GM21423 (cell line): ENCODE measurements around the gene LRFN2.

Source experiments
- ATAC-seq: cut with Tn5 transposase; IDR thresholded peaks from one replicate; pipeline ENCODE4 v1.9.1; 2021; ENCODE audit warnings: mild to moderate bottlenecking, moderate library complexity; ENCODE audit not compliant: unreplicated experiment

LRFN2 gene

DNA sequence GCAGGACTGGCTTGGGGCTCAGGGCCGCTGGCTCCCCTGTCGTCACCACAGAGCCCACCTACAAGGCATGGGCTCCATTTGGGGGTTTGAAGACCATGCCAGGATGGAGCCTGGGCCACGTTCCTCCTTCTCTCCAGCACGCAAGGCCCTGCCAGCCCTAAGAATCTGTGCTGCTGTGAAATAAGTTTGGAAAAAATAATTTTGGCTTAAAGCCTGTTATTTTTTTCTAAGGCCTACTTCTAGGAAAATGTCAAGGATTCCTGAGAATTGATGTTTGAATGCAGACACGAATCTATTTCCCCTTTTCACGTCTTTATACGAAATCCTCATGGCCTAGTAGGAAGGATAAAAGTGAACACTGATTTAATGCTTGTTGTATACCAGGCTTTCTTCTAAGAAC lies 107.5 kb downstream of the LRFN2 start:
- no peak for ATAC-seq

DNA sequence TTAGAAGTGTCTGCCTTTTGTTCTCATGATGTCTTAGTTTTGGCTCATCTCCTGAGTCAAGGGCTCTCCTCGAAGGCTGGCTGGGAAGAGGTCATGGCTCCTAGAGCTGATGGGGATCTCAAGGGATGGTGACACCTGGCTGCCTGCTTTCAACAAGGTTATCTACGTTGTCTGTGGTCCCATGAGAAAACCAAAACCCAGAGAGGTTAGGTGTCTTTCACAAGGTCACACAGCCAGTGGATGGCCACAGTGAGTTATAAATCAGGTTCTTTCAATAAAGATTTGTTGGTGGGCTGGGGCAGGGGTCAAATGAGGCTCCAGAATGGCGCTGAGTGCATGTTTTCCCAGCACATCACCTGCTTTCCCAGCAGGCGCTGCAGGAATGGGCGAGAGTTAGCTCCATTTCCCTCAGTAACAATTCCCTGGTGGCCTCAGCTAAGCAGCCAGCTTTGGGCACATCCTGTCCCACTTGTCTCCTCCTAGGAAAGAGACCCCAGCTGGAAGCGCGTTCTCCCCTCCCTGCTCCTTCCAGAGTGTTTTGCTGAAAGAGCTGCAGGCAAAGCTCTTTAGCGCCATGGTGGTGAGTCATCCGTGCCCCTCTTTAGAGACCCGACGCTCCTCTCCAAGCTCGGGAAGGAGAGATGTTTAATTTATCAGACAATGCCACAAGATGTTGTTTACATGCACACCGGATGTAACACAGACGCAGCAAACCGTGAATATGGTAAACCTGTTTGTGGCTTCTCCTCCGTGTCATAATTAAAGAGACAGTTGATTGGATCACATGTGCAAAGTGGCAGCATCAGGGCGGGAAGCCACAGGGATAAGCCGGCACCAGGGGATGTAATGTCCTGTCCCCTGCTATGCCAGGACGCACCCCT lies 109.7 kb downstream of the LRFN2 start:
- no peak for ATAC-seq

DNA sequence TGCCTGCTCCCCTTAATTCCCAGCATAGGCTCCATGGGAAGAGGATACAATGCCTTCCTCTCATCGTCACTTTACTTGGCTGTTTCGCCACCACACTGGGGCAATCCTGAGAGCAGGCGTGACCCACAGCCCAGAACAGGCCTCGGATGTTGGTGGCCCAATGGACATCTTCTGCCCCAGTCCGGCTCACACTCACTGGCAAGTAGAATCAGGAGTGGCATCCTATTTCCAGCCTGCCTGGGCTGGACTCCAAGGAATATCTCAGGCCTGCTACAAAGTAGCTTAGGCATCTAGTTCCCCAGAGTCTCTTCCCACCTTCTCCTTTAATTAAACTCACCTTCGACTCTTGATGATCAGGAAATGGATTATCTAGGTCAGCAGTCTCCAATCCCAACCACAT lies 110.5 kb downstream of the LRFN2 start:
- no peak for ATAC-seq

DNA sequence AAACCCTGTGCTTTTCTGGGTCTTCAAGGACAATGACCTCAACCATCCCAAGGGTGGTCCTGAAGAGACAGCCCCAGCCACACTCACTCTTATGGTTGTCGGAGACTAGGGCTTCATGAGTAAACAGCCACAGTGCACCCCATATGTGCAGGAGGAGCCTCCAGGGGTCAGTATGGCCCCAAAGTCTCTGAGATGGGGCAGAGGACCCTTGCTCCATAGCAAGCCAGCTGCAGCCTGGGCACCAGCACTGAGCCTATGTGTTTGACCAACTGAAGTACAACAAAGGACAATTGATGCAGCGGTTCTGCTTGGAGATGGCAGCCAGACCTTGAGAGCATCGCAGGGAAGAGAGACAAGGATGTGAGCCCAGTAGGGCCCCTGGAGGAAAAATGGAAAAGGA lies 112.2 kb downstream of the LRFN2 start:
- ATAC-seq = no peak

DNA sequence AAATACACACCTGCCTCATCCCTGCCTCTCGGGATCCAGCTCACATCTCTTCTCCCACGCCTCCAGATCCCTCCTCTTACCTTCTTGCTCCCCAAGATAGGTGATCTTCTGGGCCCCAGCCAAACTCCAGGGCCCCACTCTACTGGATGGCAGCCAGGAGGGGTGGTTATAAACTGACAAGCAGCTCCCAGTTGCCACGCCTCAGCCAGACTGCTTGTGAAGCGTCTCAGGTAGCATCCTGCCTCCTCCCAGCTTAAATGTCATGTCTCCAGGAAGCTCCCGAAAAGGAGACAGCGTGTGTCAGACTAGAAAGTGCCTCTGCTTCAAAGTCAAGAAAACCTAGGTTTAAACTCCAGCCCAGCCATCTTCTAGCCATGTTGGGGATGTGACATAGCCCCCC lies 114.1 kb downstream of the LRFN2 start:
- no peak for ATAC-seq

DNA sequence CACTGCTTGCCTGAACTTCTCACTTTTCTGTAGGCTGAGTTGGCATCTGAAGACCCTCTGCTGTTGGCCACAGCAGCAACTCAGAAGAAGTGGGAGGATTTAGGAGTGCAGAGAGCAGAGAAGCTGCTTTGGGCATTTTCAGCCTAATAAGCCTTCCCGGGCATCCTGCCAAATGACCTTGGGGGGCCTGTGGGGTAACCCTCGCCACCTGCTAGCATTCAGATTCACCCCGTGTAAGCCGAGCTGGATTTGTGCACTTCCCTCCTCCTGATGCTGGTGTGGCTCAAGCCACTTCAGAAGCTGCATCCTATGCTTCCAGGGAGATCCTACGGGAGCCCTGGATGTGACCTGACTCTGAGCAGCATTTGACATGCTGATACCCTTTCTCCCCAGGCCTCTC lies 114.8 kb downstream of the LRFN2 start:
- no peak for ATAC-seq

DNA sequence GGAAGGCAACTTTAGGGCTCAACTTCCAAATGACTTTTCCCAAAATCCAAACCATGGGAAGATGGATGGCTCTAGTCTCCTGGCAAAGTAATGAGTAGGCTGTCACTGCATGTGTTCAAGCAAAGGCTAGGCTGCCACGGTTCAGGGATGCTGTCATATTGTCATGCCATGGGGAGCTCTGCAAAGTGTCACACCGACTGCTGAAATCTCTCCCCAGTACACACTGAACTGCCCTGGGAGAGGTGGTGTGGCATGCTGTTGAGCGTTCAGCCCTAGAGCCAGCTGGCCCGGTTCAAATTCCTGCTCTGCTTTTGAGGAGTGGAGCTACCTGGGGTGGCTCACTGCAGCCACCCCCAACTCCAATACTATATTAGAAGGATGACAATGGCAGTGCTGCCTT lies 115.9 kb downstream of the LRFN2 start:
- no peak for ATAC-seq

DNA sequence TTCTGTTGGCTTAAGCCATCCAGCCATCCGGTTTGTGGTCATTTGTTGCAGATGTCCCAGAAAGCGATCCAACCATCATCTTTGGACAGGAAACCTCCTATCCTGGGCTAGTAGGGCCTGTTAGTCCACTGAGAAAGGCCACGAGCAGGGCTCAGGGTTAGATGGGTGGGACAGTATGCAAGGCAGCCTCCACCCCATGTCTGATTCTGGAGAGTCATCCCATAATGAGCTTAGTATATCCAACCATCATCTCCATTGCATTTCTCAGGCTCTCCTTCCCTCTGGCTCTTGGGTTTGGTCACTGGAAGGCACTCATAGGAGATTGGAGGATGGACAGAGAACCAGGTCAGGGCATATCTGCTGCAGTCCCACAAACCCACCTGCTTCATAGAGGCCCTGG lies 117.8 kb downstream of the LRFN2 start:
- ATAC-seq = no peak

DNA sequence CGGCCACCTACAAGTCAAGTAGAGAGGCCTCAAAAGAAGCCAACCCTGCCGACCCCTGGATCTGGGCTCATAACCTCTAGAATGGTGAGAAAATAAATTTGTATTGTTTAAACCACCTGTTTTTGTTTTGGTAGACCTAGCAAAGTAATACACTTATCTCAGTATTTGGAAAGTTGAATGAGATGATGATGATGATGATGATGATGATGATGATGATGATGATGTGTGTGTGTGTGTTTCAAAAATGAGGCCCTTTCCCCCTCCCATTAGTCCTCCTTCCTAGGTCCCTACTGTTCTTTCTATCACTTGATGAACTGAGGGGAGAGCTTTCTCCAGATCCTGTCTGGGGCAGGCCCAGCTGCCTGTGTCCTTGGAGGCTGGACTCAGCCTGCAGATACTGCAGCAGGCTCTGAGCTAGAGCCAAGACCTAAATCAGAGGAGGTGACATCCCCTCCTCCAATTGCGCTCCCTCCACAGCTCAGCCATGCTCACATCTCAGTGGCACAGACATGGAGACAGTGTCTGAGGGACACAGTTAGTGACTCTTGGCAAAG lies 120.1 kb downstream of the LRFN2 start:
- ATAC-seq = no peak

DNA sequence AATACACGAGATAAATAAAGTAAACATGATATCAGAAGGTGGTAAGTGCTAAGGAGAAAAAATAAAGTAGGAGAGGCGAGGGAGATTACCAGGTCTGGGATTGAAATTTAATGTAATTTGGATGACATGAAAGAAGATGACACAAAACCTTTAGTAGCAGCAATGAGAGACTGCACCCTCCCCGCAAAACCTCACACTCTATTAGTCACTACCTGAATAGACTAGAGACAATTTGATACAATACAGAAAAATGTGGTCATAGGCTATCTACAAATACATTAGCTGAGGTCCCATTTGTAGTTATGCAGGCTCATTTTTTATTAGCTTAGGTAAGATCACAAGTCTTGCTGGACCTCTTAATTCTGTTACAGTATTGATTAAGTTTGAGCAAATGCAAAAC lies 125.5 kb downstream of the LRFN2 start:
- ATAC-seq = no peak

DNA sequence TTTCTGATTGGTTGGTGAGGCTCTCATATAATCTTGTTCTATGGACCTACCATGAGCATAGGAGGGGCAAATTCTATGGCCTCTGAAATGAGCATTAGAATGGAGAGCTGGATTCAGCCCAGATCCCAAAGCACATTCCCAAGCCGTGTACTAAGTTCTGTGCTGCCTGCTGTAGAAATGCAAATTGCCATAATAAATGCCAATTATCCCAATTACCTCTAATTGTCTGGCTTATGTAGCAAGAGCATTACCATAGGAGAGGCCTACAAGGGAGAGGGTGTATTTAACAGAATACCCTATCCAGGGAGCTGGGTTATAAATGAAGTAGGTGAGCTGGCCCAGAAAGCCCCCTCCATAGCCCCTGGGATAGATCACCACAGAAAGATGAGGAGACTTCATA lies 126.8 kb downstream of the LRFN2 start:
- ATAC-seq = no peak

DNA sequence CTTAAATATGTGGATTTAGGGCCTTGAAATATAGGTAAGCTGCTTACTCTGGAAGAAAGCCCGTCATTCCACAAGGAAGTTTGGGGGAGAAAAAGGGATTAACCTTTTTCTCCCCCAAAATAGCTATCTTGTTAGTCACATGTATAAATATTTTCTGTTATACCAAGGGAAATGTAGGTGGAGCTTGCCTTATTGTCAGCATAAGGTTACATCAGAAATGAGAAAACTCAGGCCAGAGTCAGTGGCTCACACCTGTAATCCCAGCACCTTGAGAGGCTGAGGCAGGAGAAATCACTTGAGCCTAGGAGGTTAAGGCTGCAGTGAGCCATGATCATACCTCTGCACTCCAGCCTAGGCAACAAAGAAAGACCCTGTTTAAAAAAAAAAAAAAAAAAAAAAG lies 129.9 kb downstream of the LRFN2 start:
- ATAC-seq = no peak

DNA sequence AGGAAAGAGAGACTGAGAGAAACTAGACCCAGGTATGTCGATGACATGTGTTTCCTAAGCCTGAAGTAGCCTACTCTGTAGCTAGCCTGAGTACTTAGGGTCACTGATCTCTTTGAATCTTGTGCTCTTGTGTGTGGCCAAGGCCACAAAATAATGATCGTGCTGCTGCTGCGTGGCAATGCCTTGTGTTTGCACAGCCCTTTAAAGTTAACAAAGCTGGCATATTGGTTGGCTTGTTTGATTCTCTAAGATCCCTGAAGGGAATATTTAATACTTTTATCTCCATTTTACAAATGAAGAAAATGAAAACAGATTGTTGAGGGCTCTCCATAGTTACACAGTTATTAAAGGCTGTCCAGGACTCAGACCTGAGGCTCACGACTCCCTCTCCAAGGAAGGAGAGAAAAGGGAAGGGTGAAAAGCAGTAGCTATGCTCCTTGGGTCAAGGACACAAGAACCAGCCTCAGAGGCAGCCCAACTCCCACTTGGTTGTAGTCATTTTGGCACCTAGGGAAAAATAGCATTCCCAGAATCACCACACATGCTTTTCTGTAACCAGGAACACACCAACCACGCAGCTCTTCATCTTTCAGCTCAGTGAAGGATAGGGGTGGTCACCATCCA lies 130.7 kb downstream of the LRFN2 start:
- no peak for ATAC-seq

DNA sequence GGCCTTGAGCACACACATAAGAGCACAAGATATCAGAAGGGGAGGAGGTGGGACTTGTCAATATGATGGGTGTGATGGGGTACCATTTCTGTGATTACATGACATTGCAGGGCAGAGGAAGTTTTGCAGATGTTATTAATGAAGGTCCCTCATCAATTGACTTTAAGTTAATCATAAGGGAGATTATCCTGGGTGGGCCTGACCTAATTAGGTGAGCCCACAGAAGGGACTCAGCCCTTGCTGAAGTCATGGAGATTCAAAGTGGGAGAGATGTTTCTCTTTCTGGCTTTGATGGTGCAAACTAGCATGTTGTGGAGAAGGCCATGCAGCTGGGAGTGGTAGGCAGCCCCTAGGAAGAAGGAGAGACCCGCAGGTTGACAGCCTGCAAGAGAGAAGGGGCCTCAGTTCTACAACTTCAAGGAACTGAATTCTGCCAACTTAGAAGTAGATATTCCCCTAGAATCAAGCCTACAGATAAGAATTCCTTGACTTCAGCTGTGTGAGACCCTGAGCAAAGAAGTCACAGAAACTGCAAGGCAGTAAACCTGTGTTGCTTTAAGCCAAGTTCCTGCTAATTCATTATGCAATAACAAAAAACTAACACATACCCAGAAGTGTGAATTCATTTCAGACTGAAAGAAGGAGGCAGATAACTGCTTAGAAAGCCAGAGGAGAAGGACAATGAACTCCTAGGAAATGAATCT lies 131.3 kb downstream of the LRFN2 start:
- ATAC-seq = no peak

DNA sequence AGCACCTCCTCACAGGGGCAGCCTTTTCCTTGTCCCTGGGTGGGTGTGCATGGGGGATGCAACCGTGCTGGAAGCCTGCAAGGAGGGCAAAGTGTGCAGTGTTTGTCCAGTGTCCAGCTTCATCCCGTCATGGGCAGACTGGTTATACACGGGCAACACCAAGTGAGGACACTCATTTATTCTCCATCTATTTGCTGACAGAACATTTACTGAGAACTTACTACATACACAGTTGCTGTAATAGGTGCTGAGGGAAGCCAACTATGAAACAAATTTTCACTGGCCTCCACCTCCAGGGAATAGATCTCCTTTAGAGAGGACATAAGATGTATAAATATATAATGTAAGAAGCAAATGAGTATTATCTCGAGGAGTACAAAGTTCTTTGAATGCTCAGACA lies 136.7 kb downstream of the LRFN2 start:
- no peak for ATAC-seq

DNA sequence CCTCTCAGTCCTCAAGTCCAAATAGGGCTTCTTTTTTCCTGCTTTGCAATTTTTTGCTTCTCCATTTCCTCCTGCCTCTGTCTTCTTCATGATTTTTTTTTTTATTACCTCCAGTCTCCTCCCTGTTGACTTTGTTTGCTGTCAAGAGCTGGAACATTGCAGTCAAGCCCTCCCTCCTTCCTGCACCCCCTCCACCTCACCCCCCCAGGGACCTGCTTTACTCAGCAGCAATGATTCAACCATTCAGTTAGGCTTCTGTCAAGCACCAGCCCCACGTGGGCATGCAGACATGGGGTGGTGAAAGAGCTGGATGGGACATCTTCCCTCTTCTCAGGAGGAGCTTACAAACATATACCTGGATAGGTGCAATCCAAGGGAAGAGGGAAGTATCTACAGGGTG lies 142.4 kb downstream of the LRFN2 start:
- no peak for ATAC-seq

DNA sequence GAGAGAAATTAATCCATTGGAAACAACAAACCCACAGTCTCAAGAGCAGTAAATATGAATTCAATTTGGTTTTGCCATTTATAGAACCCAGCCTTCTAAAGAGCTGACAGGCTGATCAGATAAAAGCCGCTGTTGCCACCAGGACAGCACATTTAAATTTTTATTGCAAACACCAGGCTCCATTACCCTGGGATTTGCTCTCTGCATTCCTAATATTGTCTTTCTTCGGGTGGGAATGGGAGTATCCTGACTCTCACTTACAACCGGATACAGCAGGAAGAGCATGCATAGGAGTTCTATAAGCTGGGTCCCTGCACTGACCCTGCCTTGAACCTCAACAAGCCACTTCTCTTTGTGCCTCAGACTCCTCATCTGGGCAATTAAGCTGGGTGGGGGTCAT lies 142.9 kb downstream of the LRFN2 start:
- ATAC-seq = no peak

DNA sequence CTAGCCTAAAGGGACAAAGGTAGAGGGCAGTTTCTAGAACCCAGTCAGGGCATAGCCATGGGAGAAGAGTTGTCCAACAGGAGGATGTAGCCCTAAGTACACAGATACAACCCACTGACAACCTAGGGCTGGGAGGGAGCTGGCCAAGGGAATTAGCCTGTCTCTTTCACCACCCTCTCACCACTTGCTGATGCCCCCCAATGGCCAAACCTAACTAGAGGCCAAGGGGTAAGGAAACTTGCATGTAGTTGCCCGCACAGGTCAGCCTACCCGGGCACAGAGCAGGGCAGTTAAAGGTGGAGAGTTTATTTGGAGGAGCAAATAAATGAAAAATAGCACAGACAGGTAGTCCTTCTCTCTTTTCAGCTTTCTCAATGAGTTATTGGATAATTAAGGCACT lies 143.3 kb downstream of the LRFN2 start:
- no peak for ATAC-seq

DNA sequence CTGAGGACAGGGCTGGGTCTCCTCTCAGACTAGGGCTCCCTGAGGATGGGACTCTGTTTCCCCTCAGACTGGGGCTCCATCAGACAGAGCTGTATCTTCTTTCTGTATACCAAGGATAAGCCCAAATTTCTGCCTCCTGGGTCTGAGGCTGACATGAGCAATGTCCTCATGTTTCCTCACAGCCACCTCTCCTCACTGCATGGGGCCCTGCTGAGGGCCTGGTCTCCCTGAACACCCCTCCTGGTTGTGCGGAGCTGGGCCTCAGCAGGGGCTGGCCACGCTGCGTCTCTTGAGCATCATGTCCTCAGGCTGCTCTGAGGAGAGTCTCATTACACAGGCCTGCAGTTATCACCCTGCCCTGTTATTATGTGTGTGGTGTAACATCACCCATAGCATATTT lies 144.6 kb downstream of the LRFN2 start:
- ATAC-seq = no peak

DNA sequence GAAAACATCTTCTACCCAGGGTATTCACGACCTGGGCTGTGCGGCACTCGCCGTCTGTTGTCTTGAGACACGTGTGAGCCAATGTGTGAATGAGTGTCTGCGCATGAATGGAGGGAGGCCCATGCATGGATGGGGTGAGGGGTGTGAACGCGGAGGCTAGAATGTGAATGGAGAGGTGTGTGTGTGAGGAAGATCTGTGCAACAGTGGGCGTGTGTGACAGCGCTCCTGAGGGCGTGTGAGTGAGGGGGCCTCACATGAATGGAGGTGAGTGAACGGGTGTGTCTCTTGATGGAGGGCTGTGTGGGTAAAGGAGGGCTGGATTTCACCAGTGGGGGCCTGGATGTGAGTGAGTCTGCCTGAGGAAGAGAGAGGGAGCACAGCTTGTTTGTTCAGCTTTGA lies 146.0 kb downstream of the LRFN2 start:
- no peak for ATAC-seq

DNA sequence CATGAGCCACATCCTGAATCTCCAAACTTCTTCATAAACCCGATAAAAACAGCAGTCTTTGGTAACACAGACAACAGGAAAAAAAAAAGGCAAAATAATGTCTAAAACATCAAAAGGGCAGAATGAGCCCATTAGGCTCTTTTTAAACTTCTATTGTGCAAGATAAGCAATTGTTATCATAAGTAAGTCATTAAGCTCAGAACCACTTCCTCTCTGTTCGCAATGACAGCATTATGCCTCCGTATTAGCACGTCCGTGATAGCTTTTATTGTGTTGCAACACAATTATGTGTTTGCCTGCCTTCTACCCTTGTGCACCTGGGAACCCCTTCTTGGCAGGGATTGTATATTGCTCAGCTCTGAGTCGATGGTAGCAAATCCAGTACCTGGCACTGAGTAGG lies 147.1 kb downstream of the LRFN2 start:
- no peak for ATAC-seq
